Neuronal stem cell (in vitro differentiated cells): ENCODE data around the gene NPC1L1.
"Not testable (repeated sequence)": the region's sequence is repeated elsewhere in the genome, so short reads cannot be mapped to it uniquely, and the experiment has no call there.

Experiments used
- DNase-seq: peaks from one replicate; pipeline ENCODE4 v3.0.0-alpha.2; 2013; ENCODE audit warnings: low spot score
- H2AFZ ChIP-seq: one replicate; pipeline ENCODE4 v1.6.1; 2013; ENCODE audit warnings: mild to moderate bottlenecking, low read length, inconsistent platforms
- H2AK5ac ChIP-seq: 2 replicates; pipeline ENCODE4 v1.6.1; 2013; ENCODE audit warnings: low read depth, mild to moderate bottlenecking, inconsistent platforms, low read length, moderate library complexity, mixed read lengths
- H2BK120ac ChIP-seq: 2 replicates; pipeline ENCODE4 v1.6.1; 2013; ENCODE audit warnings: low read depth, mild to moderate bottlenecking, inconsistent platforms, low read length, moderate library complexity, mixed read lengths
- H2BK12ac ChIP-seq: one replicate; pipeline ENCODE4 v1.6.1; 2013; ENCODE audit warnings: low read length, inconsistent platforms
- H2BK15ac ChIP-seq: 2 replicates; pipeline ENCODE4 v1.6.1; 2013; ENCODE audit warnings: mild to moderate bottlenecking, low read length, inconsistent platforms, mixed read lengths
- H2BK5ac ChIP-seq: one replicate; pipeline ENCODE4 v1.6.1; 2013; ENCODE audit warnings: inconsistent platforms, mild to moderate bottlenecking, low read length, moderate library complexity
- H3K14ac ChIP-seq: one replicate; pipeline ENCODE4 v1.6.1; 2013; ENCODE audit warnings: low read length, inconsistent platforms
- H3K18ac ChIP-seq: 2 replicates; pipeline ENCODE4 v1.6.1; 2013; ENCODE audit warnings: low read length, inconsistent platforms
- H3K23ac ChIP-seq: 2 replicates; pipeline ENCODE4 v1.6.1; 2013; ENCODE audit warnings: low read depth, mild to moderate bottlenecking, mixed read lengths, low read length, inconsistent platforms; ENCODE audit not compliant: poor library complexity
- H3K27ac ChIP-seq: replicated peaks from 3 replicates; pipeline ENCODE4 v1.5.1; 2013; ENCODE audit warnings: low read length, inconsistent platforms
- H3K27me3 ChIP-seq, 3 experiments: 2 replicates each; pipeline ENCODE4 v1.6.1; 2013; ENCODE audit warnings: low read length in 3 of 3, mild to moderate bottlenecking in 2 of 3, inconsistent platforms in 1 of 3, low read depth in 1 of 3, mixed read lengths in 1 of 3, moderate library complexity in 1 of 3; ENCODE audit not compliant: control insufficient read depth in 3 of 3, insufficient read depth in 3 of 3
- H3K36me3 ChIP-seq, 2 donors: replicated peaks in 1 of 2; 2 replicates each; pipeline ENCODE4 v1.6.1; 2013; ENCODE audit warnings: low read length in 2 of 2; ENCODE audit not compliant: control insufficient read depth in 2 of 2, insufficient read depth in 2 of 2
- H3K4ac ChIP-seq: 2 replicates; pipeline ENCODE4 v1.6.1; 2013; ENCODE audit warnings: inconsistent platforms, mild to moderate bottlenecking, low read length, moderate library complexity
- H3K4me1 ChIP-seq, 2 donors: 1 replicate in 1 of 2; 2 replicates in 1 of 2; pipeline ENCODE4 v1.6.1; 2013; ENCODE audit warnings: low read length in 2 of 2, low read depth in 1 of 2; ENCODE audit not compliant: control insufficient read depth in 2 of 2, insufficient read depth in 1 of 2
- H3K4me2 ChIP-seq: one replicate; pipeline ENCODE4 v1.6.1; 2013; ENCODE audit warnings: mild to moderate bottlenecking, low read length, inconsistent platforms; ENCODE audit not compliant: insufficient read depth, poor library complexity, severe bottlenecking
- H3K4me3 ChIP-seq, 2 donors: 2 replicates each; pipeline ENCODE4 v1.5.1; 2013; ENCODE audit warnings: low read length in 2 of 2, mild to moderate bottlenecking in 2 of 2, inconsistent platforms in 1 of 2, moderate library complexity in 1 of 2
- H3K79me1 ChIP-seq: one replicate; pipeline ENCODE4 v1.6.1; 2013; ENCODE audit warnings: low read depth, mild to moderate bottlenecking, inconsistent platforms, low read length, moderate library complexity
- H3K9ac ChIP-seq: one replicate; pipeline ENCODE4 v1.6.1; 2013; ENCODE audit warnings: mild to moderate bottlenecking, low read depth, low read length, inconsistent platforms; ENCODE audit not compliant: poor library complexity
- H3K9me3 ChIP-seq, 2 donors: replicated peaks in 1 of 2; 2 replicates each; pipeline versions ENCODE3 to v1.6.1; 2013; ENCODE audit warnings: low read length in 2 of 2, mild to moderate bottlenecking in 2 of 2, inconsistent platforms in 1 of 2, low read depth in 1 of 2, mixed read lengths in 1 of 2, moderate library complexity in 1 of 2; ENCODE audit not compliant: control insufficient read depth in 2 of 2, insufficient read depth in 1 of 2
- H4K8ac ChIP-seq: one replicate; pipeline ENCODE4 v1.6.1; 2013; ENCODE audit warnings: low read depth, mild to moderate bottlenecking, inconsistent platforms, low read length, moderate library complexity
- H4K91ac ChIP-seq: one replicate; pipeline ENCODE4 v1.6.1; 2013; ENCODE audit warnings: low read length, low read depth, mild to moderate bottlenecking, inconsistent platforms; ENCODE audit not compliant: poor library complexity
- WGBS, 2 donors: extraction: QIAGEN DNeasy Blood & Tissue Kit; methylation state at CpG; one replicate each; pipeline ENCODE4 v1.1.7; 2013; ENCODE audit warnings: missing lambda C conversion rate in 2 of 2, mixed read lengths in 1 of 2; ENCODE audit not compliant: insufficient read length in 2 of 2, insufficient replicate concordance in 1 of 2; ENCODE audit errors: extremely low coverage in 2 of 2; 5-methylcytosine and 5-hydroxymethylcytosine counted together

The NPC1L1 gene

DNA sequence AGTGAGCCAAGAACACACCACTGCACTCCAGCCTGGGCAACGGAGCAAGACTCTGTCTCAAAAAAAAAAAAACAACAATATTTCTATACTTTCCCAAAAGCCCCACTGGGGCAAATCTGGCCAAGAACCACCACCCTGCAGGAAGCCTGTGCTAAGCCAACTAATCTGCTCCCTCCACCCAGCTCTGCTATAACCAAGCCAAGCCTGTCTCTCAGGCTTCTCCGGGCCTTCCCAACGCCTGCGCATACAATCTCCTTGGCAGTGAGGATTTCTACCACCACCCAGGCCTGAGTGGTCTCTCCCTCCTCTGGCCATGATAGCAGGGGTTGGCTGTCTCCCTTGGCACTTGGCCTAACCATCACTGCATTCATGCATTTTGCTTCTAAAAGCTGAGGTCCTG, 18.4 kb upstream of the NPC1L1 start:
- H3K27ac ChIP-seq, result no peak overlapping the region
- H3K36me3 ChIP-seq, result peaks cover 5 to 12% of the 10 kb centered on the region in 2 donors
- no peak overlapping the region for H3K14ac ChIP-seq
- H4K8ac ChIP-seq, result no peak overlapping the region
- H3K9me3 ChIP-seq, result peaks cover 0 to 5% of the 10 kb centered on the region in 2 donors
- no peaks in the 10 kb centered on the region for H3K79me1 ChIP-seq
- no peak overlapping the region for H3K4me2 ChIP-seq
- peaks cover 0 to 1% of the 10 kb centered on the region in 2 donors for H3K4me1 ChIP-seq
- H3K27me3 ChIP-seq, result no peaks in the 10 kb centered on the region
- no peak overlapping the region for H3K4ac ChIP-seq
- H3K18ac ChIP-seq, result no peak overlapping the region
- no peak overlapping the region for H2AFZ ChIP-seq
- H3K23ac ChIP-seq, result no peak overlapping the region
- no peak overlapping the region for H4K91ac ChIP-seq
- H2BK15ac ChIP-seq, result no peak overlapping the region
- no peak overlapping the region for H2BK12ac ChIP-seq
- H2AK5ac ChIP-seq, result no peak overlapping the region
- H2BK5ac ChIP-seq, result no peak overlapping the region
- no peak for DNase-seq
- no peak overlapping the region for H3K4me3 ChIP-seq
- H3K9ac ChIP-seq, result no peak overlapping the region
- no peak overlapping the region for H2BK120ac ChIP-seq
- WGBS, 2 donors, result no CpG with 5 or more reads among the region's 4 CpGs

DNA sequence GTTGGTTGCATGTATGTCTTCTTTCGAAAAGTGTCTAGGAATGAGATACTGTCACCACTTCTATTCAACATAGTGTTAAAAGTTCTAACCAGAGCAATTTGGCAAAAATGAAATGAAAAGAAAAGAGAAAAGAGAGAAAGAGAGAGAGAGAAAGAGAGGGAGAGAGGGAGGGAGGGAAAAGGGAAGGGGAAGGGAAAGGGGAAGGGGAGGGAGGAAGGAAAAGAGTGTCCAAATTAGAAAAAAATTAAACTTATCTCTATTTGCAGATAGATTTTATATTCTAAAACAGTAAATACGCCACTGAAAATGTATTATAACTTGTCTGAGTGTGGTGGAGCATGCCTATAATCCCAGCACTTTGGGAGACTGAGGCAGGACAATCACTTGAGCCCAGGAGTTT, 16.4 kb upstream of the NPC1L1 start:
- Histone ChIP-seq H2AFZ (no peak overlapping the region), H2BK15ac (no peak overlapping the region), H3K9ac (no peak overlapping the region), H4K8ac (no peak overlapping the region), H3K36me3 (no peaks in the 10 kb centered on the region), H3K27me3 (no peaks in the 10 kb centered on the region), H4K91ac (no peak overlapping the region), H3K4me3 (no peak overlapping the region), H2AK5ac (no peak overlapping the region), H3K4me1 (peaks cover 0 to 1% of the 10 kb centered on the region in 2 donors), H3K9me3 (no peaks in the 10 kb centered on the region), H3K4me2 (no peak overlapping the region), H2BK5ac (no peak overlapping the region), H3K14ac (no peak overlapping the region), H2BK12ac (no peak overlapping the region), H2BK120ac (no peak overlapping the region), H3K23ac (no peak overlapping the region), H3K18ac (no peak overlapping the region), H3K4ac (no peak overlapping the region), H3K79me1 (no peaks in the 10 kb centered on the region), H3K27ac (no peak overlapping the region)
- DNase-seq, result no peak
- no CpG with 5 or more reads among the region's 2 CpGs for WGBS, 2 donors

DNA sequence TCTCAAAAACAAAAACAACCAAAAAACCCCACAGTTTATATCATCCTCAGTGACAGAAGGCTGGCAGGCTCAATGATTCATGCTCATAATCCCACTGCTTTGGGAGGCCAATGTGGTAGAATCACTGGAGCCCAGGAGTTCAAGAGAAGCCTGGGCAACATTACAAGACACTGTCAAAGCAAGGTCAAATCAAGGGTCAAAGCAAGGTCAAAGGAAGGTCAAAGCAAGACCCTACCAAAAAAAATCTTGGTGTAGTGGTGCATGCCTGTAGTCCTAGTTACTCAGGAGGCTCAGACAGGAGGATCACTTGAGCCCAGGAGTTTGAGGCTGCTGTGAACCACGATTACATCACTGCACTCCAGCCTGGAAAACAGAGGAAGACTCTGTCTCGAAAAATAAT, 14.2 kb upstream of the NPC1L1 start:
- no peak overlapping the region for H2BK5ac ChIP-seq
- no peak overlapping the region for H3K23ac ChIP-seq
- WGBS, 2 donors, result no CpG with 5 or more reads among the region's 2 CpGs
- H2AK5ac ChIP-seq, result no peak overlapping the region
- no peaks in the 10 kb centered on the region for H3K79me1 ChIP-seq
- H3K9me3 ChIP-seq, result no peaks in the 10 kb centered on the region
- no peak overlapping the region for H3K27ac ChIP-seq
- no peaks in the 10 kb centered on the region for H3K4me1 ChIP-seq
- no peak overlapping the region for H2AFZ ChIP-seq
- DNase-seq, result no peak
- no peak overlapping the region for H3K9ac ChIP-seq
- H2BK15ac ChIP-seq, result no peak overlapping the region
- no peak overlapping the region for H3K18ac ChIP-seq
- H4K91ac ChIP-seq, result no peak overlapping the region
- no peak overlapping the region for H3K4me2 ChIP-seq
- no peak overlapping the region for H4K8ac ChIP-seq
- no peak overlapping the region for H2BK12ac ChIP-seq
- no peak overlapping the region for H2BK120ac ChIP-seq
- no peaks in the 10 kb centered on the region for H3K36me3 ChIP-seq
- no peak overlapping the region for H3K4ac ChIP-seq
- no peaks in the 10 kb centered on the region for H3K27me3 ChIP-seq
- H3K4me3 ChIP-seq, result no peak overlapping the region
- H3K14ac ChIP-seq, result no peak overlapping the region

DNA sequence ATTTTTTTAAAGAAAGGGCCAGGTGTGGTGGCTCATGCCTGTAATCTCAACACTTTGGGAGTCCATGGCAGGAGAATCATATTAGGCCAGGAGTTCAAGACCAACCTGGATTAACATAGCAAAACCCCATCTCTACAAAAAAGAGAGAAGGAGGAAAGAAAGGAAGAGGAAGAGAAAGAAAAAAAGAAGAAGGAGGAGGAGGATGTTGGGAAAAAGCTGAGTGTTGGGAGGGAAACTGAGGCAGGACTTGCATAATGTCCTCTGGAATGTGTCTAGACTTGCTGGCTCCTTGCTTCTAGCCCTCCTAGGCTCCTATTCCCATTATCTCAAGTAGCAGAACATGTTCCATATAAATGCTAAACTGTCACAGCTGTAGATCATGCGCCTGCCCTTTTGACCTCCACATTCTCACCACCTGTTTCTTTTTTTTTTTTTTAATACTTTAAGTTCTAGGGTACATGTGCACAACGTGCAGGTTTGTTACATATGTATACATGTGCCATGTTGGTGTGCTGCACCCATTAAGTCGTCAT, 11.4 kb upstream of the NPC1L1 start:
- not testable (repeated sequence) for H2BK15ac ChIP-seq, H3K27ac ChIP-seq, H3K23ac ChIP-seq, H3K4me3 ChIP-seq, DNase-seq, H2BK12ac ChIP-seq, H3K4me2 ChIP-seq, H3K18ac ChIP-seq, H4K8ac ChIP-seq, H3K9me3 ChIP-seq, H3K4ac ChIP-seq, H4K91ac ChIP-seq, H2AK5ac ChIP-seq, H3K4me1 ChIP-seq, H2BK5ac ChIP-seq, H2BK120ac ChIP-seq, H3K14ac ChIP-seq, H2AFZ ChIP-seq, H3K36me3 ChIP-seq, H3K27me3 ChIP-seq, H3K79me1 ChIP-seq, H3K9ac ChIP-seq
- WGBS, 2 donors, result no CpG with 5 or more reads among the region's 3 CpGs
